ENCODE measurements around the gene FRMD7.
"Not testable (repeated sequence)": the region's sequence is repeated elsewhere in the genome, so short reads cannot be mapped to it uniquely, and the experiment has no call there.

FRMD7 gene, protein sequence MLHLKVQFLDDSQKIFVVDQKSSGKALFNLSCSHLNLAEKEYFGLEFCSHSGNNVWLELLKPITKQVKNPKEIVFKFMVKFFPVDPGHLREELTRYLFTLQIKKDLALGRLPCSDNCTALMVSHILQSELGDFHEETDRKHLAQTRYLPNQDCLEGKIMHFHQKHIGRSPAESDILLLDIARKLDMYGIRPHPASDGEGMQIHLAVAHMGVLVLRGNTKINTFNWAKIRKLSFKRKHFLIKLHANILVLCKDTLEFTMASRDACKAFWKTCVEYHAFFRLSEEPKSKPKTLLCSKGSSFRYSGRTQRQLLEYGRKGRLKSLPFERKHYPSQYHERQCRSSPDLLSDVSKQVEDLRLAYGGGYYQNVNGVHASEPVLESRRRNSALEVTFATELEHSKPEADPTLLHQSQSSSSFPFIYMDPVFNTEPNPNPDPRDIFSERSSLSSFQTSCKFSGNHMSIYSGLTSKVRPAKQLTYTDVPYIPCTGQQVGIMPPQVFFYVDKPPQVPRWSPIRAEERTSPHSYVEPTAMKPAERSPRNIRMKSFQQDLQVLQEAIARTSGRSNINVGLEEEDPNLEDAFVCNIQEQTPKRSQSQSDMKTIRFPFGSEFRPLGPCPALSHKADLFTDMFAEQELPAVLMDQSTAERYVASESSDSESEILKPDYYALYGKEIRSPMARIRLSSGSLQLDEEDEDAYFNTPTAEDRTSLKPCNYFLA

DNA sequence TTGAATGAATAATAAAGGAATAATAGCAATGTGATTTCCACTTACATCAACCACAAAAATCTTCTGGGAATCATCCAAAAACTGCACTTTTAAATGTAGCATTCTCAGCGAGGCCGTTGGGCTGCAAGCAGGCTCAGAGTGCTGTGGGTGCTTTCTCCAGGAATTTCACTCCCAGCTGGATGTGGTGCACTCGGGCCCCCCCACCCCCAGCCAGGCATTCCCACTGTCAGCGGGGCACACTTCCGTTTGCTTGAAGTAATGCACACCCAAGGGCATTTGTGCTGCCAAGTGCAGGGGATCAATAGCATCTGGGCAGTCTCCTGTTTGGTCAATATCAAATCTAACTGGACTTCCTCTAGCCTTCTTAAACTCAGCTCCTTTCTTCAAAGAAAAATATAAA lies at the start of gene FRMD7:
Gene FRMD7, minus strand, starts transcription at position 278 of the 400 bp plus-strand sequence. Its CDS starts 176 bp downstream, at position 102.
- no peak for ATAC-seq
- DNase-seq (ENCODE audit: low spot score in 2 of 2): no peak
- Mint-ChIP-seq H3K9me3 (no peaks in the 10 kb centered on the region), H3K4me1 (no peaks in the 10 kb centered on the region), H3K4me3 (no peak within 1 kb of the TSS), H3K36me3 (no peaks in the 10 kb centered on the region), H3K27ac (no peak within 1 kb of the TSS)

DNA sequence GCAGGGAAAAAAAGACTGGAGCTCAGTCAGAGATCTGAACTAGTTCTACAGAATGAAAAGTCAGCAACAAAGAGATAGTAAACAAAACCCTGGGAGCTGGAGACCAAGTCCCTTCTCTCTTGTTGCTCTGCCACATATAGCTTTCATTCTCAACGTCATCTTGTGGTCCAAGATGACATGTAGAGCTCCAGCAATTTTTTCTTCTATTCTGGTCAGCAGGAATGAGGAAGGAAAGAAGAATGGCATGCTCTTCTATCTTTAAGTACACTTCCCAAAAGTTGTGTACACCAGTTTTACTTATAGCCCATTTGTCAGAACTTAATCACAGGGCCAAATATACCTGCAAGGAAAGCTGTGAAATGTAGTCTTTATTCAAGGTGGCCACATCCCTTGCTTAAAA lies 45.8 kb upstream of the FRMD7 start:
- no peaks in the 10 kb centered on the region for H3K9me3 Mint-ChIP-seq
- H3K27ac Mint-ChIP-seq: no peak overlapping the region
- no peak overlapping the region for H3K4me3 Mint-ChIP-seq
- H3K36me3 Mint-ChIP-seq: no peaks in the 10 kb centered on the region
- no peak for ATAC-seq
- DNase-seq (ENCODE audit: low spot score in 2 of 2): no peak
- no peaks in the 10 kb centered on the region for H3K4me1 Mint-ChIP-seq

DNA sequence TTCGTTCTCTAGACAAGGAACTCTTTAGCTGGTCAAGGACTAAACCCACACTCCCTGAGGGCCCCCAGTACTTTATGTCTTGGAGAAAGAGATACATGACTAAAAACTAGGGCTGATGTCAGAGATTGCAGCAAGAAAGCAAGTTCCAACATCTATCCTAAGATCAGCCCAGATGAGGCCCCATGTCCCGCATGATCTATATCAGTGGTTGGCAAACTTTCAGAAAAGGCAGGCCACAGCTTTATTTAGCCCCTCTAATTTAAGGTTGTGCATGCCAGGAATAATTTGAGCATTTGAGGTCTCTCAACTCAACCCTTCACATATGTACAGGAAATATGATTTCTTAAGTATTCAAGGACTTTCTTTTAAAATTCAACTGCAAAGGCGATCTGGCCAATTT lies 44.1 kb upstream of the FRMD7 start:
- no peaks in the 10 kb centered on the region for H3K4me1 Mint-ChIP-seq
- ATAC-seq (no peak), DNase-seq (ENCODE audit: low spot score in 2 of 2) (no peak)
- no peaks in the 10 kb centered on the region for H3K36me3 Mint-ChIP-seq
- no peak overlapping the region for H3K27ac Mint-ChIP-seq
- H3K9me3 Mint-ChIP-seq: no peaks in the 10 kb centered on the region
- H3K4me3 Mint-ChIP-seq: no peak overlapping the region

DNA sequence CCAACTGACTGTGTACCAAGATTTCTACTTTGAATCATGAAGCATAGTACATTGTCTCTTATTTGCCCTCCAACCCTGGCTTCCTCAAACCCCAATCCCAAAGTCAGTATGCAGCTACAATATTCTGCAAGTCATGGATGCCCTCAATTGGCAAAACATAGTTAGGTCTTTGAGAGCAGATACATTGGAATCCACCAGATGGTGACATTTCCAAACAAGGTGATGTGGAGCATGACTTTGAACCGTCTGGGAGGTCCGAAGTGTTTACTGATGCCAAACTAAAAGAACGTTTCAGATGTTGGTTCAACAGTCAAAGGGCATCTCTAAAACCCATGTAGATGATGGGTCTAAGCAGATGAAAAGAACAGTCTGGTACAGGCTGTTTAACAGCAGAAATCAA lies 43.7 kb upstream of the FRMD7 start:
- no peak for ATAC-seq
- no peaks in the 10 kb centered on the region for H3K9me3 Mint-ChIP-seq
- no peaks in the 10 kb centered on the region for H3K4me1 Mint-ChIP-seq
- H3K27ac Mint-ChIP-seq: no peak overlapping the region
- DNase-seq (ENCODE audit: low spot score in 2 of 2): no peak
- H3K4me3 Mint-ChIP-seq: no peak overlapping the region
- no peaks in the 10 kb centered on the region for H3K36me3 Mint-ChIP-seq

DNA sequence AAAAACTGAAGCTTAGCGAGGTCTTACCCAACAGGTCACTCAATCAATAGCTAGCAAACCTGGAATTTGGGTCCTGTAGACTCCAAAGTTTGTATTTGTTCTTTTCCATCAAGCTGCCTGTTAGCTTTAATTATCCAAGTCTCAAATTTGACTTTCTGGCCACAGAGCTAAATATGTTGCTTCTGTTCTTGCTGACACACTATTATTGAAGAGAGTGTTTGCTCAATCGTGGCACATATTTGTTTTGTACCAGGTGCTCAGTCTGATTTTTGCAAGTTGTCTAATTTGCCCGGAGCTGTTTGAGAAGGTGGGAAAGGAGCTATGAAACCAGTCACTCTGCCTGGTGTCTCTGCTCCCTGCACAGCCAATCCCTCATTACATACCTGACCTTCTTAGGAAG lies 41.7 kb upstream of the FRMD7 start:
- H3K27ac Mint-ChIP-seq: no peak overlapping the region
- no peak overlapping the region for H3K4me3 Mint-ChIP-seq
- H3K9me3 Mint-ChIP-seq: no peaks in the 10 kb centered on the region
- DNase-seq (ENCODE audit: low spot score in 2 of 2) (no peak), ATAC-seq (no peak)
- H3K4me1 Mint-ChIP-seq: no peaks in the 10 kb centered on the region
- no peaks in the 10 kb centered on the region for H3K36me3 Mint-ChIP-seq

DNA sequence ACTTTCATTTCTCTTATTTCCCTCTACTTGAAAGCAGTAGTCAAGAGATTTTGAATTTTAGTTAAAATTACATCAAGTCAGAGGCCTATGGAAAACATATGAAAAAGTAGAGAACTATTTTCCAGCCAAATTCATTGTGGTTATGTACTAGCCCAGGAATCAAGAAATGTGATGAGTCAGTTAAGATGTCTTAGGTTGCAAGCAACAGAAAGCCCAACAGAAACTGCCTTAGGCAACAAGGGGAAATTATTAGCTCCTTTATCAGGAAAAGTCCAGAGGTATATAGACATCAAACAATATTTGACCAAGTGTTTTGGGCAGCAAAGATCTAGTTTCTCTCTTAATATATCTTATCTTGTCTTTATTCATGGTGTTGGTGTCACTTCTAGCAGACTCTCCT lies 37.8 kb upstream of the FRMD7 start:
- DNase-seq (ENCODE audit: low spot score in 2 of 2): no peak
- ATAC-seq: no peak
- Mint-ChIP-seq H3K4me3 (no peak overlapping the region), H3K9me3 (no peaks in the 10 kb centered on the region), H3K4me1 (no peaks in the 10 kb centered on the region), H3K27ac (no peak overlapping the region), H3K36me3 (no peaks in the 10 kb centered on the region)

DNA sequence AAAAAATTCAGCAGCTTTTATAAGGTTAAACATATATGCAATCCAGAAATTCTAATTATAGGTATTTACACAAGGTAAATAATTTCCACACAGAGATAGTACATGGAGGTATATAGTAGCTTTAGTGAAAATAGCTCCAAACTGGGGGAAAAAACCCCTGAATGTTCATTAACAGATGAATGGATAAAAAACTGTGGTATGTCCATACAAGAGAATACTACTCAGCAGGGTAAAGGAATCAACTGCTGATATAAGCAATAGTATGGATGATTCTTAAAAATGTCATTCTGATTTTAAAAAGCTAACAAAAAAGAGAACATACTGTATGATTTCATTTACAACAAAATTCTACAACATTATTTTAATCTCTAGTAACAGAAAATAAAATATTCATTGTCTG lies 37.2 kb upstream of the FRMD7 start:
- DNase-seq (ENCODE audit: low spot score in 2 of 2) (no peak), ATAC-seq (no peak)
- no peak overlapping the region for H3K4me3 Mint-ChIP-seq
- no peaks in the 10 kb centered on the region for H3K4me1 Mint-ChIP-seq
- H3K36me3 Mint-ChIP-seq: no peaks in the 10 kb centered on the region
- no peaks in the 10 kb centered on the region for H3K9me3 Mint-ChIP-seq
- H3K27ac Mint-ChIP-seq: no peak overlapping the region

DNA sequence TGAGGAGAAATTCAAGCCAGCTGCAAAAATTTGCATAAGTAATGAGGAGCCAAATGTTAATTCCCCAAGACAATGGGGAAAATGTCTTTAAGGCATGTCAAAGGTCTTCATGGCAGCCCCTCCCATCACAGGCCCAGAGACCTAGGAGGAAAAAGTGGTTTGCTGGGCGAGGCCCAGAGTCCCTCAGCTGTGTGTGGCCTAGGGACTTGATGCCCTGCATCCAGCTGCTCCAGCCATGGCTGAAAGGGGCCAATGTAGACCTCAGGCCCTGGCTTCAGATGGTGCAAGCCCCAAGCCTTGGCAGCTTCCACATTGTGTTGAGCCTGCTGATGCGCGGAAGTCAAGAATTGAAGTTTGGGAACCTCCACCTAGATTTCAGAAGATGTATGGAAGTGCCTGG lies 35.3 kb upstream of the FRMD7 start:
- H3K4me1 Mint-ChIP-seq: not testable (repeated sequence)

DNA sequence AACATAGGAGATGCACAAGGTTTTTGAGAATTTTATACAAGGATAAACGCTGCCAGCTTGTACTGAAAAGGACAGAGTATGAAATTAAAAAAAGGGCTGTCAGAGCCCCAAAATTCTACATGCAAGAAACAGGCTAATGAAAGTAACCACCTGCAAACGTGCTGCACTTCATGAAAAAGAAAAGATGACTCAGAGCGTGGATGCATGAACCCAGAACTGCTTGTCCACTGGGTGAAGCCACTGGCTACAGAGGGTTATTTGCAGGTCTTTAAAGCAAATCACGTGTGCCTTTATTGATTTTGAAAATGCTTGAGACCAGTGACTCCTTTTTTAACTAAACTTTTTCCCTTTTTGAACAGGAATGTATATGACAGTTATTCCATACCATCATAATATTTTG lies 25.3 kb upstream of the FRMD7 start:
- Mint-ChIP-seq H3K36me3 (no peaks in the 10 kb centered on the region), H3K27ac (no peak overlapping the region), H3K4me3 (no peak overlapping the region), H3K4me1 (no peaks in the 10 kb centered on the region), H3K9me3 (no peaks in the 10 kb centered on the region)
- DNase-seq (ENCODE audit: low spot score in 2 of 2): no peak
- no peak for ATAC-seq

More for the DNA sequence above, 35.3 kb upstream of the FRMD7 start:
- not testable (repeated sequence) for DNase-seq (ENCODE audit: low spot score in 2 of 2); H3K9me3 Mint-ChIP-seq; ATAC-seq; H3K27ac Mint-ChIP-seq; H3K4me3 Mint-ChIP-seq; H3K36me3 Mint-ChIP-seq

DNA sequence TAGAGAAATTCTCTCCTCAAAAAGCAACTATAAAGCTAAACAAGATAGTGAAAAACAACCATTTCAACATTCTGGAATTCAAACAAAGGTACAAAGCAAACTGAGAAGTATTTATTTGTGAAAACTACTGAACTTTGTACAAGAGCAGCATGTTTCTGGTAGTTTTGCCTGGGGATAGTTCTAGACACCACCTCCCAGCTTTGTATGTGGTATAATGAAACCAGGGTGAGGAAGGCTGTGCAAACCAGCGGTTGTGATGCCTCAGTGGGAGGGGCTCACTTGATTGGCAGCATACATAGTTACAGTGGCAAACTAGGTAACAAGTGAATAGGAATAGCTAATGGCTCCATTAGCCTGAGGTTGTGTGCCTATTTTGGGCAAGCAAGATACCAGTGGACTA lies 18.6 kb upstream of the FRMD7 start:
- no peak for ATAC-seq
- H3K4me3 Mint-ChIP-seq: no peak overlapping the region
- H3K27ac Mint-ChIP-seq: no peak overlapping the region
- H3K9me3 Mint-ChIP-seq: no peaks in the 10 kb centered on the region
- H3K4me1 Mint-ChIP-seq: no peaks in the 10 kb centered on the region
- H3K36me3 Mint-ChIP-seq: no peaks in the 10 kb centered on the region
- DNase-seq (ENCODE audit: low spot score in 2 of 2): no peak

DNA sequence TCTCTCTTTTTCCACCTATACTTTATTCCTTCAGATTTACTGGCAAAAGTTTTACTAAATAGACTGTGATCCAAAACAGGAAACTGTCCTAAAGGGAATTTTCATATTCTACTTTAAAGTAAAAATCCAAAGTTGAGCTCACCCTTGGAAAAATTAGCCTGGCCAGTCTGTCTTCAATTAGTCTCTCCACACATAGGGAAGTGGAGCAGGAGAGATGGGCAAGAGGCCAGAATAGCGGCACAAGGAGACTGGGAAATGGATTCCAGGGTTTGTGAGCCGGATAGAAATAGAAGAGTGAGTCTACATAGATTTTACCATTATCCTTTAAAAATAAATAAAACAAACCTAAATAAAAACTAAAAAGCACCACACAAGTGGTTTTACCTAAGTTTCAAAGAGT lies 16.2 kb upstream of the FRMD7 start:
- Mint-ChIP-seq H3K4me1 (no peaks in the 10 kb centered on the region), H3K9me3 (no peaks in the 10 kb centered on the region), H3K27ac (no peak overlapping the region), H3K4me3 (no peak overlapping the region), H3K36me3 (no peaks in the 10 kb centered on the region)
- no peak for DNase-seq (ENCODE audit: low spot score in 2 of 2)
- ATAC-seq: no peak

DNA sequence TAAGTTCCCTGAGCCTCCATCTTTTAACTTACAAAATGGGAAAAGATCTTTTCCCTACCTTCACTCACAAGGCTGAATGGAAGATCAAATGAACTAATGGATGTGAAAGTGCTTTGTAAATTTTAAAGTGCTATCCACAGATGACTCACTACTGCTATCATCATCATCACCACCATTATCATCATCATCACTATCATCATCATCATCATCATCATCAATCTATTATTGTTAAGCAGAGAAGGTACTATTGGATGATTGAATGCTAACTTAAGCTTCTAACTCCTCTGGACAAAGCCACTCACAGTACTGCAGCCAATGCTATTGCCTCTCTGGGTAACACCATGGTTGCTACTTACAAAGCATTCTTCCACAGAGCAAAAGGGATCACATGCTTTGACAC lies 1.9 kb downstream of the FRMD7 start:
- no peak for ATAC-seq
- H3K27ac Mint-ChIP-seq: no peak overlapping the region
- DNase-seq (ENCODE audit: low spot score in 2 of 2): no peak
- H3K4me3 Mint-ChIP-seq: no peak overlapping the region
- no peaks in the 10 kb centered on the region for H3K9me3 Mint-ChIP-seq
- no peaks in the 10 kb centered on the region for H3K4me1 Mint-ChIP-seq
- no peaks in the 10 kb centered on the region for H3K36me3 Mint-ChIP-seq

DNA sequence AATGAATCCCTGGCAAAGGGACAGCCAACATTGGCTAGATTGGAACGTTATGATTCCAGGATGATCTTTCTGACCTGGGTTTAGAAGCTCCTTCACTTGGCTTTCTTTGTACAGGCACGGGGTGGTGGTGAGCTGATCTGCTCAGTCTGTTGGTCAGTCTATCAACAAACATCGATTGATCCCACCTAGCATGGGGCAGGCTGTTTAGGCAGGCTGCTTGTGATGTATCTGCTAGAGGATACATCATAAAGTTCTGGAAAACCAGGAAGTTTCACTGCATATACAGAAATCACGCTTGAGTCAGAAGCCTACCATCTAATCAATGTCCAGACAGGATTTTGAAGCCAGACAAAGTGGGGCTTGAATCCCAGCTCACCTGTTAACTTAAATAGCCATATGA lies 6.9 kb downstream of the FRMD7 start:
- DNase-seq (ENCODE audit: low spot score in 2 of 2) (no peak), ATAC-seq (no peak)
- H3K36me3 Mint-ChIP-seq: no peaks in the 10 kb centered on the region
- no peak overlapping the region for H3K27ac Mint-ChIP-seq
- no peaks in the 10 kb centered on the region for H3K4me1 Mint-ChIP-seq
- no peaks in the 10 kb centered on the region for H3K9me3 Mint-ChIP-seq
- H3K4me3 Mint-ChIP-seq: no peak overlapping the region

DNA sequence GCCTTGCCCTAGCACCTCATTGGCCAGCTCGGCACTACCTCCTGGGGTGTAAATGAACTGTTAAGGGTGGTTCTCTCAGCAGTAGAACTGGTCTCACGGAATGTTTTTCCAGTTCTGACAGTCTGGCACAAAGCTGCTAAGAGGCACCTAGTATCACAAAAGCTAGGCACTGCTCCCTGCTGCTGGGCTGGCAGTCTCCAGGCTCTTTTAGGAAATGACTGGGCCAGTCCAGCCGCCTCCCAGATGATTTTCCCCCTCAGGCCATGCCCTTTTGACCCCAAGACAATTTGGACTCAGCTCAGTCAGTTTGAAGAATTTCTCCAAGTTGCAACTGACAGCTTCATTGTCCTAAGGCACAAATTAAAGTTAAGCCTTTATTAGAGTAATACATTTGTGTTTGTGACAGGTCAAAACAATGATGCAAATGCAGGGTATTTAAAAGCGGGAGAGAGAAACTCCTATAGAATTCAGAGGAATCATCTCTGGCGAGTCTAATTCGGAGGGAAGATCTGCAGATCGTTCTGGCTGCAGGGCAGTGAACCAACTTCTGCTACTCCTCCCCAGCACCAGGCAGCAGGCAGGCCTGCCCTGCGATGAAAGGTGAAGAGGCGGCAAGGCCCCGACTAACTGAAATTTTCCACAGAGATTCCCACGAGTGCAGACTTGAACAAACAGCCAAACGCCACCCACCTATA lies 7.9 kb downstream of the FRMD7 start:
- Mint-ChIP-seq H3K9me3 (no peaks in the 10 kb centered on the region), H3K4me3 (no peak overlapping the region), H3K36me3 (no peaks in the 10 kb centered on the region), H3K4me1 (no peaks in the 10 kb centered on the region), H3K27ac (no peak overlapping the region)
- ATAC-seq (no peak), DNase-seq (ENCODE audit: low spot score in 2 of 2) (no peak)

DNA sequence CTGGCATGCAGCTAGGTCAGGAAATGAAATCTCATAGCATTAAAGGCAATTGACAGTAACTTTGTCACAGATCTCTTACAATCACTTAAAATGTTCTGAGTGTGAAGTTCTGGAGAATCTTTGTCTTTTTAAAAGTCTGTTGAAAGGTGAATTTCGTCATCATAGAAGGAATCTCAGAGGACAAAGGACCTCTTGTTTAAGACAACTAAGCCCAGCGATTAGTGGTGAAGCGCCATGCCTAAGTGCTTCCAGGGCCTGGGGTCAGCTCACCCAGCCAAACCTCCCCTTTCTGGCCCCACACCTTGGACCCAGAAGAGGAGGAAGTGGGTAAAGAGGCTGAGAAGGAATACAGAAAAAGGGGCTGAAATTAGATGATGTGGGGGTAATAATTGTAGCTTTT lies 8.5 kb downstream of the FRMD7 start:
- H3K4me1 Mint-ChIP-seq: no peaks in the 10 kb centered on the region
- DNase-seq (ENCODE audit: low spot score in 2 of 2): no peak
- H3K36me3 Mint-ChIP-seq: no peaks in the 10 kb centered on the region
- no peak for ATAC-seq
- no peaks in the 10 kb centered on the region for H3K9me3 Mint-ChIP-seq
- peak overlapping the region; percentile 74 for H3K27ac Mint-ChIP-seq
- H3K4me3 Mint-ChIP-seq: no peak overlapping the region

DNA sequence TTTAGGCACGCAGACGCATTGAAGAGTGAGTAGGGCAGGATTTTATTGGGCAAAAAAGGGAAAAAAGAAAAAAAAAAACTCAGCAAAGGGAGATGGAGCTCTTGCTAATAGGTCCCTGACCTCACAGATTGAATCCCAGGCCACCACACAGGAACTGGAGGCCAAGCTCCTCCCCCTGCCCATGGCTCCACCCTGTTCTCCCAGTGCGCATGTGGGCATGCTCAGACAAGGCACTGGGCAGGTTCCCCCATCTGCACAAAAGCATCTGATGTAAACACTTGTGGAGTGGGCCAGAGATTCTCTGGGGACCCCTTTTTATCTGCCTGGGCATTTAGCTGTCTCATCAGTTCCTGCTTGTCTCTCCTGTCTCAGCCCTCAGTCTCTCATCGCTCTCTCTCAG lies 9.5 kb downstream of the FRMD7 start:
- H3K4me3 Mint-ChIP-seq: no peak overlapping the region
- ATAC-seq (no peak), DNase-seq (ENCODE audit: low spot score in 2 of 2) (no peak)
- H3K36me3 Mint-ChIP-seq: no peaks in the 10 kb centered on the region
- H3K27ac Mint-ChIP-seq: peak overlapping the region; percentile 74
- H3K4me1 Mint-ChIP-seq: no peaks in the 10 kb centered on the region
- no peaks in the 10 kb centered on the region for H3K9me3 Mint-ChIP-seq

All from stimulated activated effector memory CD8-positive, alpha-beta T cell treated with anti-CD3 and anti-CD28 coated beads, Interleukin-12 subunit alpha, Interleukin-12 subunit beta, amount 100 ng/mL, for 72 hours (primary cell).